GM10248 (cell line): Measurements from ENCODE around the gene MRPL12.

Experiments
- CTCF ChIA-PET: fragments of 300-600 bp; sonication (Branson Sonifier 250); formaldehyde crosslinking; extraction: SDS; loops from one replicate; lab custom pipeline; 2021; ENCODE audit warnings: antibody characterized with exemption; lab: Yijun Ruan, JAX
- POLR2A ChIA-PET: fragments of 350-650 bp; sonication (Branson Sonifier 250); formaldehyde crosslinking; extraction: SDS; loops from one replicate; lab custom pipeline; 2020; ENCODE audit warnings: antibody characterized with exemption; lab: Yijun Ruan, JAX
- DNase-seq: peaks from one replicate; pipeline ENCODE4 v3.0.0; 2012; ENCODE audit errors: extremely low spot score
- CTCF ChIP-seq: IDR thresholded peaks from 2 replicates; pipeline ENCODE4 v1.5.1; 2012; ENCODE audit warnings: mild to moderate bottlenecking, low read depth; ENCODE audit errors: extremely low read depth, missing control alignments, control extremely low read depth

The MRPL12 gene

GRCh38 chr17:81684442-81684911 lies 18.7 kb upstream of the MRPL12 start:
- ChIA-PET CTCF (interaction anchor here (1.2 to 3.2 kb wide), 3 partner anchors 9 to 23 kb away, joined by 3 to 12 read pairs (median 4); partner anchors contain the start of gene MRPL12), POLR2A (no interaction called here)
- no peak for TF ChIP-seq CTCF
- DNase-seq = no peak

GRCh38 chr17:81685108-81685507 lies 18.1 kb upstream of the MRPL12 start:
- POLR2A ChIA-PET = interaction anchor here (0.6 kb wide), 1 partner anchor 31 kb away, joined by 5 read pairs; no protein-coding TSS in a partner anchor
- no peak for TF ChIP-seq CTCF
- DNase-seq = no peak
- CTCF ChIA-PET = interaction anchor here (0.7 to 3.2 kb wide), 3 partner anchors 10 to 70 kb away, joined by 3 to 12 read pairs (median 4); partner anchors contain the start of gene MRPL12

GRCh38 chr17:81686614-81687013 lies 16.6 kb upstream of the MRPL12 start:
- POLR2A ChIA-PET = no interaction called here
- CTCF ChIA-PET = no interaction called here

GRCh38 chr17:81687770-81688541 lies 15.2 kb upstream of the MRPL12 start:
- DNase-seq = no peak
- CTCF ChIA-PET = interaction anchor here (2.6 kb wide), 1 partner anchor 12 kb away, joined by 7 read pairs; no protein-coding TSS in a partner anchor
- TF ChIP-seq CTCF = no peak
- POLR2A ChIA-PET = no interaction called here

More at GRCh38 chr17:81686614-81687013, 16.6 kb upstream of the MRPL12 start:
- no peak for DNase-seq
- no peak for TF ChIP-seq CTCF

- CTCF ChIA-PET = interaction anchor here (2.6 kb wide), 1 partner anchor 12 kb away, joined by 7 read pairs; no protein-coding TSS in a partner anchor
- DNase-seq = no peak
- POLR2A ChIA-PET = no interaction called here
- no peak for TF ChIP-seq CTCF
Observed at GRCh38 chr17:81688616-81689015, 14.6 kb upstream of the MRPL12 start.

- TF ChIP-seq CTCF = no peak
- DNase-seq = no peak
- ChIA-PET POLR2A (no interaction called here), CTCF (interaction anchor here (1.4 kb wide), 1 partner anchor 11 kb away, joined by 3 read pairs; no protein-coding TSS in a partner anchor)
Observed at GRCh38 chr17:81690066-81690465, 13.1 kb upstream of the MRPL12 start.
